Ectodermal cell (in vitro differentiated cells): Measurements from ENCODE around the gene TRPM3.

Experiments
- H3K27ac ChIP-seq: 2 replicates; pipeline ENCODE4 v1.7.0; 2013; ENCODE audit warnings: mild to moderate bottlenecking, low read depth, low read length; ENCODE audit not compliant: insufficient read depth, poor library complexity, severe bottlenecking
- H3K27me3 ChIP-seq: 2 replicates; pipeline ENCODE4 v1.7.0; 2013; ENCODE audit warnings: mild to moderate bottlenecking, low read length; ENCODE audit not compliant: insufficient read depth, control insufficient read depth, poor library complexity, severe bottlenecking
- H3K36me3 ChIP-seq: one replicate; pipeline ENCODE4 v1.7.0; 2013; ENCODE audit warnings: low read length; ENCODE audit not compliant: control insufficient read depth, insufficient read depth
- H3K4me1 ChIP-seq: one replicate; pipeline ENCODE4 v1.7.0; 2013; ENCODE audit warnings: low read length; ENCODE audit not compliant: control insufficient read depth, insufficient read depth
- H3K4me3 ChIP-seq: 2 replicates; pipeline ENCODE4 v1.7.0; 2013; ENCODE audit warnings: low read depth, low read length, control low read depth; ENCODE audit not compliant: insufficient read depth
- H3K9me3 ChIP-seq: 2 replicates; pipeline ENCODE4 v1.7.0; 2013; ENCODE audit warnings: mild to moderate bottlenecking, low read length, moderate library complexity; ENCODE audit not compliant: control insufficient read depth
- WGBS, 2 experiments: methylation state at CpG; one replicate each; pipeline ENCODE4 v1.1.7; 2013; ENCODE audit warnings: missing lambda C conversion rate in 2 of 2; 5-methylcytosine and 5-hydroxymethylcytosine counted together

TRPM3 gene

DNA sequence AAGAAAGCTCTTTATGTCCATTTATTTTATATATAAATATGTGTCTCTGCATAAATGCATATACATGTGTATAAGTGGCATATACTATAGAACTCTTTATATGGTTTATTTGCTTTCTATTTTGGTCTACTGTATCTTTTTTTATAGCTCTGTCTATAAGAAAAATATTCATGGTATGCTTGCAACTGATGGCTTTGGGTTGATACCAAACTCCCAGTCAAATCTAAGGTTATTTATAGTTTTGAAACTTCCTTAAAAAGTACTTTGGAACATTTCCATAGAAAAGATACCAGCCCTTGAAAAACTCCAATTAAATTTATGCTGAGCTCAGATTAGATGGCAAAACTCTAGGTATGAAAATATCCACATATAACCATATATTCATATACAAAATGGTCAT is 587.0 kb downstream of the TRPM3 start:
- Histone ChIP-seq H3K27me3 (no peaks in the 10 kb centered on the region), H3K9me3 (no peaks in the 10 kb centered on the region), H3K36me3 (no peaks in the 10 kb centered on the region), H3K4me3 (no peak overlapping the region), H3K4me1 (no peaks in the 10 kb centered on the region), H3K27ac (no peak overlapping the region)

GRCh38 chr9:70534061-70534460 is 587.4 kb downstream of the TRPM3 start:
- Histone ChIP-seq H3K36me3 (no peaks in the 10 kb centered on the region), H3K4me3 (no peak overlapping the region), H3K27me3 (no peaks in the 10 kb centered on the region), H3K9me3 (no peaks in the 10 kb centered on the region), H3K27ac (no peak overlapping the region), H3K4me1 (no peaks in the 10 kb centered on the region)
- WGBS, 2 experiments, result 93 to 96% methylated on average over 4 of the region's 4 CpGs

- Histone ChIP-seq H3K27ac (no peak overlapping the region), H3K4me3 (no peak overlapping the region), H3K36me3 (no peaks in the 10 kb centered on the region), H3K4me1 (no peaks in the 10 kb centered on the region), H3K27me3 (no peaks in the 10 kb centered on the region), H3K9me3 (no peaks in the 10 kb centered on the region)
- WGBS, 2 experiments, result 82 to 84% methylated on average over 5 of the region's 5 CpGs
Observed at GRCh38 chr9:70533492-70533891, 587.9 kb downstream of the TRPM3 start.

DNA sequence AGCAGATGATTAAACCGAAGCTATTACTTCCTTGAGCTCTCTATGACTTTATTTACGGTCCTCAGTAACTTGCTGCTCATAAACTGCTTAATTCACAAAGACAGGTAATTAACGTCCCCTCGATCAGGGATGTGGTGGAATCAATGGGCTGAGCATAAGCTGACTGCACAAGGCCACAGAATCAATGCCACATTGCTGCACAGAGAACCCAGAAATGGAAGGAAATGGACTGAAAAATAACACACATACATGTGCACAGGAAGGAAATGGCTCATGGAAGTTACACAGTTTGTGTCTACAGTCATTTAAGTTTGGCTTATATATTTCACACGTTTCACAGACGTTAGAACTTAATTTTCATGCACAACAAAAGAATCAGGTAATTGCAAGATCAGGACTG is 588.7 kb downstream of the TRPM3 start:
- Histone ChIP-seq H3K4me3 (no peak overlapping the region), H3K9me3 (no peaks in the 10 kb centered on the region), H3K27ac (no peak overlapping the region), H3K36me3 (no peaks in the 10 kb centered on the region), H3K27me3 (no peaks in the 10 kb centered on the region), H3K4me1 (no peaks in the 10 kb centered on the region)
- WGBS, 2 experiments, result 93 to 96% methylated on average over 6 of the region's 6 CpGs

DNA sequence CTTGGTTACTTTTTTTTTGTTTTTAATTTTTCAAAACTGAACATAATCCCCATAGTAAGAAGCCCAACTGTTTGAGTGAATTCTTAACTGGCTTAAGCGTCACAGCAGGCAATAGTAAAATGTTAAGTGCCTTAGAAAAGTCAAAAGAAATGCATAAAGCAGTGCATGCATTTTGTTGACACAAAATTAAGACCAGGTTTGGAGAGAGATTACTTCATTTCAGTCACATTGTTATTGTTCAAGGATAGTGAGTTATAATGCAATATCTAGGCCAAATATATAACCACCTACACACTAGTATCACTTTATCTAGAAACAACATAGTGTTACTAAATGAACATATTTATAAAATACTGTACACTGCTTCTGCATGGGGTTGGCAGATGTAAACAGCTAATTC is 590.1 kb downstream of the TRPM3 start:
- Histone ChIP-seq H3K27me3 (no peaks in the 10 kb centered on the region), H3K36me3 (no peaks in the 10 kb centered on the region), H3K4me3 (no peak overlapping the region), H3K27ac (no peak overlapping the region), H3K4me1 (no peaks in the 10 kb centered on the region), H3K9me3 (no peaks in the 10 kb centered on the region)
- WGBS, 2 experiments, result 92 to 100% methylated on average over 1 of the region's 1 CpG

- H3K4me3 ChIP-seq, result no peak overlapping the region
- H3K27ac ChIP-seq, result no peak overlapping the region
- 93 to 97% methylated on average over 5 of the region's 5 CpGs for WGBS, 2 experiments
- no peaks in the 10 kb centered on the region for H3K4me1 ChIP-seq
- no peaks in the 10 kb centered on the region for H3K27me3 ChIP-seq
- H3K36me3 ChIP-seq, result no peaks in the 10 kb centered on the region
- H3K9me3 ChIP-seq, result no peaks in the 10 kb centered on the region
Observed at GRCh38 chr9:70530716-70531115, 590.7 kb downstream of the TRPM3 start.

DNA sequence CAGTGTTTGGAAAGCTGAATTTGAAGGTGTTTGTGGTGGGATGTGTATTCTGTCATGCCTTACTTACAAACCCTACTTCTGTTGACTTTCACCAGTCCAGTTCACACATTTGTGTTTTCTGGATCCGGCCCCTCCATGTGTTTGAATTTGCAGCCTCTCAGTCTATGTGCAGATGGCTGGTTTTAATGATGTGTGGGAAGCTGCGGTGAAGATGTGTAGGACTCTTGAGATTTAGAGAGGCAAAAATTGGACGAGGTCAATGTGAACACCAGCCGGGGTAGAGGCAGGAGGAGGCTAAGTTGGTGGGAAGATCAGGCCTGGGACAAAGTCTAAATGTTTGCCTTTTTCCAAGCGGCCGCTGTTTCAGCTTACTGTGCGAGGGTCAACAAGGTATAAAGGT is 591.6 kb downstream of the TRPM3 start:
- Histone ChIP-seq H3K9me3 (no peaks in the 10 kb centered on the region), H3K4me1 (no peaks in the 10 kb centered on the region), H3K27ac (no peak overlapping the region), H3K4me3 (no peak overlapping the region), H3K27me3 (no peaks in the 10 kb centered on the region), H3K36me3 (no peaks in the 10 kb centered on the region)
- WGBS, 2 experiments, result 93 to 95% methylated on average over 7 of the region's 7 CpGs

- Histone ChIP-seq H3K4me1 (no peaks in the 10 kb centered on the region), H3K4me3 (no peak overlapping the region), H3K27ac (no peak overlapping the region), H3K36me3 (no peaks in the 10 kb centered on the region), H3K27me3 (no peaks in the 10 kb centered on the region), H3K9me3 (no peaks in the 10 kb centered on the region)
- WGBS, 2 experiments, result 96 to 99% methylated on average over 6 of the region's 6 CpGs
Observed at GRCh38 chr9:70529377-70529776, 592.0 kb downstream of the TRPM3 start.

DNA sequence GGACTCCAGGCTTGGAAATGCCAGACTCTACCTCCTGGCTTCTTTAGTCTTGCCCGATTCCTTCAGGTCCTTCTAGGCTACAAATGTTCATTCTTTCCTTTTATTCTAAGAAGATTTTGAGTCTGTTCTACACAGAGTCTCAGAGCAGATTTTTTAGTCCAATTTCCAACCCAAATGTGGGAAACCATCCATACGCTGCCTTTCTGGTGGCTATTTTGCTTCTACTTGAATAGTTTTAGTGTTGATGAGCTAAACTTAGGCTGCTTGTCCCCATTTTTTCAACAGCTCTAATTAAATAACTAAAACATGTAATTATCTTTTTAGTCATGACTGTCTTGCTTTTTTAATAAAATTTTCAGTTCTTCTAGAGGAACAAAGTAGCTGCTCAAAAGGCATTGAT is 594.5 kb downstream of the TRPM3 start:
- Histone ChIP-seq H3K4me3 (no peak overlapping the region), H3K4me1 (no peaks in the 10 kb centered on the region), H3K27me3 (no peaks in the 10 kb centered on the region), H3K27ac (no peak overlapping the region), H3K9me3 (no peaks in the 10 kb centered on the region), H3K36me3 (no peaks in the 10 kb centered on the region)
- WGBS, 2 experiments, result 96 to 99% methylated on average over 2 of the region's 2 CpGs

DNA sequence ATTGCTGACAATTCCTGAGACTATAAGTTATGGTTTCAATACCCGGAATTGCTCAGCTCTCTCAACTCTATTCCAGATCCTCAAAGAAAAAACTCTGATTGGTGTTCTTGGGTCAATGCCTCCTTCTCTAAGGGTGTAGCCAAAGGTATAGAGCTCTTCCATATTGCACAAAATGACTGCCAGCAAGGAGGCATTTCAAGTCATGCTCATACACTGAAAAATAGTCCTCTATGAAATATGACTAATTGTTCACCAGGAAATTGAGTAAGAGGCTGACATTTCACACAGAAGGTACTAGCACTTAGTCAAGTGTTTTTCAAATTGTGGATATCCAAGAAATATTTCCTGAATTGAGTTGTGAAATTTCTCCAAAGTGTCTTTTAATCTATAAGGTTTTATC is 595.9 kb downstream of the TRPM3 start:
- Histone ChIP-seq H3K9me3 (no peaks in the 10 kb centered on the region), H3K4me1 (no peaks in the 10 kb centered on the region), H3K4me3 (no peak overlapping the region), H3K27ac (no peak overlapping the region), H3K27me3 (no peaks in the 10 kb centered on the region), H3K36me3 (no peaks in the 10 kb centered on the region)
- WGBS, 2 experiments, result 100% methylated on average over 1 of the region's 1 CpG
